K562 (cell line): ENCODE results near the gene B4GALNT4. TPM values are rescaled to one million over a fixed set of nuclear protein-coding genes. Genes with fewer than 3 reads are reported as not detected.

ENCODE experiments used
- ATAC-seq: fragments of 200-7000 bp; cut with Tn5 transposase; 3 replicates; pipeline ENCODE4 v1.9.1; 2020; ENCODE audit warnings: moderate library complexity
- BruUV-seq: library from RNA; stranded (reverse); fragments of 400-500 nt; replicated peaks from 2 replicates; lab custom pipeline; 2021; lab: Mats Ljungman, UMichigan
- CTCF ChIA-PET: fragments of 300-600 bp; formaldehyde crosslinking; extraction: SDS; loops from one replicate; lab custom pipeline; 2021; ENCODE audit warnings: low intra/inter-chr PET ratio; lab: Yijun Ruan, JAX
- POLR2A ChIA-PET: fragments of 300-600, 350-650 bp; sonication (Branson Sonifier 250); formaldehyde crosslinking; extraction: SDS; loops from one replicate; lab custom pipeline; 2021; ENCODE audit warnings: antibody characterized with exemption, inconsistent platforms; lab: Yijun Ruan, JAX
- DNase-seq, 4 experiments: peaks; one replicate each; pipeline versions ENCODE4 v3.0.0 to v3.0.0-alpha.2; 2011 to 2018; ENCODE audit warnings: low spot score in 3 of 4, mixed read lengths in 3 of 4; ENCODE audit errors: extremely low read depth in 1 of 4
- FAIRE-seq: peaks from 2 replicates; lab custom pipeline; 2011; peaks lifted over from hg19 to GRCh38; lab: Jason Lieb, UNC
- H2AFZ ChIP-seq: 2 replicates; pipeline ENCODE4 v1.6.0; 2011; ENCODE audit warnings: low read depth, low read length, control low read depth, inconsistent platforms
- H3K27ac ChIP-seq: fragments of 200-600 bp; 3 replicates; pipeline ENCODE4 v1.8.0; 2011; ENCODE audit warnings: low read depth, mild to moderate bottlenecking, control low read depth, inconsistent platforms, low read length, moderate library complexity, mixed read lengths; ENCODE audit errors: extremely low read depth
- H3K27me3 ChIP-seq, 2 experiments: fragments of 300-600 bp in 1 of 2; 2 replicates in 1 of 2; 3 replicates in 1 of 2; pipeline versions ENCODE4 v1.6.0 to v1.8.0; 2011; ENCODE audit warnings: inconsistent platforms in 2 of 2, low read length in 2 of 2, mild to moderate bottlenecking in 1 of 2, mixed read lengths in 1 of 2, moderate library complexity in 1 of 2; ENCODE audit not compliant: control insufficient read depth in 2 of 2, insufficient read depth in 2 of 2
- H3K36me3 ChIP-seq: fragments of 300-600 bp; 3 replicates; pipeline ENCODE4 v1.8.0; 2011; ENCODE audit warnings: mild to moderate bottlenecking, low read length, inconsistent platforms; ENCODE audit not compliant: control insufficient read depth, insufficient read depth
- H3K4me1 ChIP-seq, 2 experiments: fragments of 200-600 bp in 1 of 2; replicated peaks in 1 of 2; 2 replicates in 1 of 2; 3 replicates in 1 of 2; pipeline versions ENCODE4 v1.5.1 to v1.8.0; 2011; ENCODE audit warnings: inconsistent platforms in 2 of 2, low read length in 2 of 2, mild to moderate bottlenecking in 1 of 2, mixed read lengths in 1 of 2, moderate library complexity in 1 of 2; ENCODE audit not compliant: control insufficient read depth in 2 of 2, insufficient read depth in 2 of 2
- H3K4me2 ChIP-seq: 2 replicates; pipeline ENCODE4 v1.6.1; 2011; ENCODE audit warnings: low read length, control low read depth, inconsistent platforms, mixed read lengths; ENCODE audit not compliant: insufficient read depth
- H3K4me3 ChIP-seq: fragments of 200-600 bp; sonication (generic), shearing (Covaris generic); 2 replicates; pipeline ENCODE4 v1.5.1; 2016; ENCODE audit warnings: control low read depth, inconsistent platforms
- H3K79me2 ChIP-seq: fragments of 200-600 bp; 3 replicates; pipeline ENCODE4 v1.8.0; 2011; ENCODE audit warnings: low read length, inconsistent platforms; ENCODE audit not compliant: control insufficient read depth, insufficient read depth
- H3K9ac ChIP-seq, 2 experiments: 2 replicates each; pipeline versions ENCODE4 v1.6.0 to v1.6.1; 2011; ENCODE audit warnings: low read depth in 2 of 2, low read length in 2 of 2, control low read depth in 1 of 2, inconsistent platforms in 1 of 2, mild to moderate bottlenecking in 1 of 2, mixed read lengths in 1 of 2; ENCODE audit not compliant: insufficient read depth in 1 of 2
- H3K9me1 ChIP-seq: one replicate; pipeline ENCODE4 v1.6.0; 2011; ENCODE audit warnings: inconsistent platforms, mild to moderate bottlenecking, low read length, moderate library complexity; ENCODE audit not compliant: control insufficient read depth, insufficient read depth
- H3K9me3 ChIP-seq: replicated peaks from 2 replicates; pipeline ENCODE4 v1.5.1; 2011; ENCODE audit warnings: low read depth, low read length, inconsistent platforms; ENCODE audit not compliant: control insufficient read depth, insufficient read depth
- H4K20me1 ChIP-seq: replicated peaks from 2 replicates; pipeline ENCODE4 v1.6.1; 2011; ENCODE audit warnings: low read length, inconsistent platforms, mixed read lengths; ENCODE audit not compliant: control insufficient read depth, insufficient read depth
- CCAR2 ChIP-seq: fragments of 200-400 bp; formaldehyde crosslinking; IDR thresholded peaks from 2 replicates; pipeline ENCODE4 v1.6.1; 2017; ENCODE audit warnings: mild to moderate bottlenecking, low read depth, low read length
- ELF2 ChIP-seq: fragments of 250-450 bp; sonication (Bioruptor Pico); IDR thresholded peaks from 2 replicates; pipeline ENCODE4 v1.5.0; 2021; ENCODE audit warnings: mild to moderate bottlenecking
- ESRRA ChIP-seq: fragments of 450-650 bp; IDR thresholded peaks from 2 replicates; pipeline ENCODE4 v1.6.1; 2014; ENCODE audit warnings: low read depth, mild to moderate bottlenecking, moderate library complexity, borderline replicate concordance
- HDAC8 ChIP-seq: fragments of 450-650 bp; IDR thresholded peaks from 2 replicates; pipeline ENCODE4 v1.6.1; 2016; ENCODE audit warnings: mild to moderate bottlenecking, missing genetic modification characterization, moderate library complexity, missing compliant biosample characterization
- SMARCA4 ChIP-seq: fragments of 450-650 bp; IDR thresholded peaks from 2 replicates; pipeline ENCODE4 v1.6.1; 2016
- ZFP1 ChIP-seq: fragments of 450-650 bp; formaldehyde crosslinking; IDR thresholded peaks from 2 replicates; pipeline ENCODE4 v1.4.0; 2020; ENCODE audit warnings: mild to moderate bottlenecking, mixed read lengths
- ZNF696 ChIP-seq: fragments of 250-450 bp; sonication (Bioruptor Pico); conservative IDR thresholded peaks from 2 replicates; pipeline ENCODE4 v1.4.0; 2020; ENCODE audit warnings: mild to moderate bottlenecking, moderate library complexity
- WGBS: fragments of 100-300 bp; shearing (Covaris generic); methylation state at CpG from one replicate; pipeline ENCODE4 v1.1.6; 2016; ENCODE audit warnings: low coverage, mixed read lengths; ENCODE audit not compliant: insufficient coverage; ENCODE audit errors: missing lambda C conversion rate; 5-methylcytosine and 5-hydroxymethylcytosine counted together
- in situ Hi-C: fragments of 300-500 bp; cut with MboI; formaldehyde crosslinking; loops from 4 replicates; pipeline ENCODE4 v1.15.0; 2018; ENCODE audit warnings: inconsistent platforms, mixed read lengths
- intact Hi-C: fragments of 100-400 bp; cut with micrococcal nuclease; formaldehyde crosslinking; loops from 2 replicates; pipeline ENCODE4 v1.14.2; 2022
- polyA plus RNA-seq, 8 experiments: library from polyadenylated mRNA; depleted of rRNA in 4 of 8; stranded (reverse) in 5 of 8; unstranded in 3 of 8; fragments of >200 nt; fragmentation: Nextera tagmentation in 2 of 8; fragmentation: Illumina TruSeq in 1 of 8; extraction: Ambion mirVana in 2 of 8; extraction: Trizol in 1 of 8; gene quantifications; 2 replicates each; pipeline versions ENCODE4 v1.2.1 to v1.2.3, GENCODE V29; 2011 to 2014; ENCODE audit warnings: inconsistent platforms in 1 of 8, missing spikeins in 1 of 8
- total RNA-seq, 7 experiments: library from RNA; depleted of rRNA in 6 of 7; stranded (reverse); fragments of >200 nt in 6 of 7; fragmentation: Illumina TruSeq in 2 of 7; extraction: Trizol in 2 of 7; gene quantifications; 2 replicates each; pipeline versions ENCODE4 v1.2.1 to v1.2.3, GENCODE V29; 2011 to 2021; ENCODE audit warnings: low replicate concordance in 1 of 7
- TF ChIP-seq, protein P1 (sequence below): fragments of 450-650 bp; formaldehyde crosslinking; IDR thresholded peaks from 2 replicates; pipeline ENCODE4 v1.4.0; 2022; ENCODE audit warnings: missing genetic modification characterization
- TF ChIP-seq, protein P2 (sequence below): fragments of 450-650 bp; IDR thresholded peaks from 2 replicates; pipeline ENCODE4 v1.6.1; 2016

B4GALNT4 gene
- total and polyA plus RNA-seq, 9 of the 15 experiments (the other 6 are each of a cell fraction or from before 2014, with no cell fraction given): 0.20 to 37.1 (median 10.8) TPM; not detected in 1

DNA sequence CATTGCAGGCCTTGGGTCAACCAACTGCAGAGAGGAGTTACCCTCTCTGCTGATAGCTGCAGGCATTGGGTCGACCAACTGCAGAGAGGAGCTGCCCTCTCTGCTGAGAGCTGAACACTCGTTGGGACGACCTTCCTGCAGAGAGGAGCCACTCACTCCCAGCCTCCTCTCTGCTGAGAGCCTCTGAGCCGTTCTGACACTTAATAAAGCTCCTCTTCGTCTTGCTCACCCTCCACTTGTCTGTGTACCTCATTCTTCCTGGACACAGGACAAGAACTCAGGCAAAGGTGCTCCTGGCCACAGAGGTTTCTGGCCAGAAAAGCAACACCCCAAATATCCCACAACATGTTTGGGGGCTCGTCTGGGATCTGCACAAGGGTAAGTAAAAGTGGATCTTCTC lies 17.2 kb downstream of the B4GALNT4 start:
- TF ChIP-seq ESRRA: no peak
- TF ChIP-seq SMARCA4: no peak
- TF ChIP-seq CCAR2: no peak
- no peak for TF ChIP-seq HDAC8
- TF ChIP-seq, protein P1, sequence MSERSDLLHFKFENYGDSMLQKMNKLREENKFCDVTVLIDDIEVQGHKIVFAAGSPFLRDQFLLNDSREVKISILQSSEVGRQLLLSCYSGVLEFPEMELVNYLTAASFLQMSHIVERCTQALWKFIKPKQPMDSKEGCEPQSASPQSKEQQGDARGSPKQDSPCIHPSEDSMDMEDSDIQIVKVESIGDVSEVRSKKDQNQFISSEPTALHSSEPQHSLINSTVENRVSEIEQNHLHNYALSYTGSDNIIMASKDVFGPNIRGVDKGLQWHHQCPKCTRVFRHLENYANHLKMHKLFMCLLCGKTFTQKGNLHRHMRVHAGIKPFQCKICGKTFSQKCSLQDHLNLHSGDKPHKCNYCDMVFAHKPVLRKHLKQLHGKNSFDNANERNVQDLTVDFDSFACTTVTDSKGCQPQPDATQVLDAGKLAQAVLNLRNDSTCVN: no peak
- no peak for TF ChIP-seq ZFP1
- TF ChIP-seq, protein P2, sequence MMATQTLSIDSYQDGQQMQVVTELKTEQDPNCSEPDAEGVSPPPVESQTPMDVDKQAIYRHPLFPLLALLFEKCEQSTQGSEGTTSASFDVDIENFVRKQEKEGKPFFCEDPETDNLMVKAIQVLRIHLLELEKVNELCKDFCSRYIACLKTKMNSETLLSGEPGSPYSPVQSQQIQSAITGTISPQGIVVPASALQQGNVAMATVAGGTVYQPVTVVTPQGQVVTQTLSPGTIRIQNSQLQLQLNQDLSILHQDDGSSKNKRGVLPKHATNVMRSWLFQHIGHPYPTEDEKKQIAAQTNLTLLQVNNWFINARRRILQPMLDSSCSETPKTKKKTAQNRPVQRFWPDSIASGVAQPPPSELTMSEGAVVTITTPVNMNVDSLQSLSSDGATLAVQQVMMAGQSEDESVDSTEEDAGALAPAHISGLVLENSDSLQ: no peak
- TF ChIP-seq ZNF696 (CRISPR knock-in tag): no peak
- no peak for TF ChIP-seq ELF2
- in situ Hi-C loops: no loop called here
- ChIA-PET CTCF (no interaction called here), POLR2A (interaction anchor here (0.9 kb wide), 1 partner anchor 23 kb away, joined by 3 read pairs; no protein-coding TSS in a partner anchor)
- DNase-seq: no peak
- H3K9me1 ChIP-seq: no peaks in the 10 kb centered on the region
- H3K27me3 ChIP-seq: no peaks in the 10 kb centered on the region
- H3K9ac ChIP-seq: no peak overlapping the region
- no peaks in the 10 kb centered on the region for H4K20me1 ChIP-seq
- 30% methylated on average over 6 of the region's 6 CpGs for WGBS
- no peak overlapping the region for H2AFZ ChIP-seq
- H3K4me3 ChIP-seq: no peak overlapping the region
- peaks cover 7 to 34% of the 10 kb centered on the region in 2 experiments; a peak in 4 of 5 replicates for H3K4me1 ChIP-seq
- intact Hi-C loops: no loop called here
- FAIRE-seq: no peak
- no TSS peak for BruUV-seq
- no peaks in the 10 kb centered on the region for H3K79me2 ChIP-seq
- H3K4me2 ChIP-seq: no peak overlapping the region
- peaks cover 2% of the 10 kb centered on the region; the same call in 1 of the 2 replicates for H3K9me3 ChIP-seq
- no peaks in the 10 kb centered on the region for H3K36me3 ChIP-seq
- H3K27ac ChIP-seq: no peak overlapping the region
- no peak for ATAC-seq
